Measurements from ENCODE around the gene CDK14.

DNA sequence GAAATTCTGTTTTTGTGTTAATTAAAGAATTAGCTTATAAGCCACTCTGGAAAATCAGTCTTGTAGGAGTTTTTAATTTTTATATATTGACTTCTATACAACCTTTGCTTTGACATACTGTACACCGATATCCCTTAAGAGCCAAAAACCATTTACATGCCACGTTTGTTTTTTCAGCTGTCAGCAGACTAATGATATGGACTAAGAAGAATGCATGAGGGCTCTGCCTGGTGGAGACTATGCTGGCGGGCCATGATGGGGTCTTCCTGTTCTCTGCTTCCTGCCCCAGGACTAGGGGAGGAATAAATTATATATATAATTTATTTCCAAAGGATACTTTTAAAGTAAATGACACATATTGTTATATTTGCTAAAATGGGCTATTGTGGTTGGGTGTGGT is 96.3 kb downstream of the CDK14 start:
- TF ChIP-seq, protein P1, sequence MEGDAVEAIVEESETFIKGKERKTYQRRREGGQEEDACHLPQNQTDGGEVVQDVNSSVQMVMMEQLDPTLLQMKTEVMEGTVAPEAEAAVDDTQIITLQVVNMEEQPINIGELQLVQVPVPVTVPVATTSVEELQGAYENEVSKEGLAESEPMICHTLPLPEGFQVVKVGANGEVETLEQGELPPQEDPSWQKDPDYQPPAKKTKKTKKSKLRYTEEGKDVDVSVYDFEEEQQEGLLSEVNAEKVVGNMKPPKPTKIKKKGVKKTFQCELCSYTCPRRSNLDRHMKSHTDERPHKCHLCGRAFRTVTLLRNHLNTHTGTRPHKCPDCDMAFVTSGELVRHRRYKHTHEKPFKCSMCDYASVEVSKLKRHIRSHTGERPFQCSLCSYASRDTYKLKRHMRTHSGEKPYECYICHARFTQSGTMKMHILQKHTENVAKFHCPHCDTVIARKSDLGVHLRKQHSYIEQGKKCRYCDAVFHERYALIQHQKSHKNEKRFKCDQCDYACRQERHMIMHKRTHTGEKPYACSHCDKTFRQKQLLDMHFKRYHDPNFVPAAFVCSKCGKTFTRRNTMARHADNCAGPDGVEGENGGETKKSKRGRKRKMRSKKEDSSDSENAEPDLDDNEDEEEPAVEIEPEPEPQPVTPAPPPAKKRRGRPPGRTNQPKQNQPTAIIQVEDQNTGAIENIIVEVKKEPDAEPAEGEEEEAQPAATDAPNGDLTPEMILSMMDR (IDR thresholded peaks at IDR 0.05): no peak
- no peak for TF ChIP-seq POLR2A (IDR thresholded peaks at IDR 0.05)

Measured in ovary (tissue), 3 donors.